CD4-positive, alpha-beta T cell treated with Interleukin-17A for 4 hours (primary cell): Measurements from ENCODE around the gene TLE4.

Experiments
- DNase-seq: peaks from one replicate; pipeline ENCODE4 v3.0.0-alpha.2; 2020; ENCODE audit warnings: mixed read lengths

TLE4 gene

DNA sequence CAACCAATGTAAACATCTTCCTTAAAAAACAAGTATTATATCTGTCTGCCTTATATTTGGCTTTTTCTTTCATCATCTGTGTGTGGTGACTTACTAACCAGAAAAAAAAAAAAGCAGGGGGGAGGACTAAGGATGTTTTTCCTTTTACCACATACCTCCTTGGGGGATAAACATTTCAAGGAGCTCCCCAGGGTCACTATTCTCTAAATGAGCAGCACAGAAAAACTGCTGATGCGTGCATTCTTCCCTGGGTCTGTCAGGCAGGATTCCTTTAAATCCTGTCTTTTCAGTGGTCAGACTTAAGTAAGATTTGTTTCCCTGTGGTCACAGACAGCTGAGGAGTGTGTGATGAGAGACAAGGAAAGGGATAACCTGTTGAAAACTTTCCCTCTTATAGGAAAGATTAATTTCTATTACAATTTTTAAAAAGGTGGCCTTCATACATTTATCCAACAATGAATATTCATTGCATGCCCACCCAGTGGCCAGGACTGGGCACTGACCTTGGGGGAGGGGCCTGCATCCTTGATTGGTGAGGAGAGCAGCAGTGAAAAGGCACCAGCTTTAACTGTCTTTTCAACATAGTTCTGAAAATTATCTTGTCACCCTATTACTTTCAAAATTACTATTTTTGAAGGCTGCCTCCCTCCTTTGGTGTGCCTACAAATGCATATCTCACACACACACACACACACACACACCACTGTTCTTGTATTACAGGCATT lies 123.1 kb downstream of the TLE4 start:
- no peak for DNase-seq

DNA sequence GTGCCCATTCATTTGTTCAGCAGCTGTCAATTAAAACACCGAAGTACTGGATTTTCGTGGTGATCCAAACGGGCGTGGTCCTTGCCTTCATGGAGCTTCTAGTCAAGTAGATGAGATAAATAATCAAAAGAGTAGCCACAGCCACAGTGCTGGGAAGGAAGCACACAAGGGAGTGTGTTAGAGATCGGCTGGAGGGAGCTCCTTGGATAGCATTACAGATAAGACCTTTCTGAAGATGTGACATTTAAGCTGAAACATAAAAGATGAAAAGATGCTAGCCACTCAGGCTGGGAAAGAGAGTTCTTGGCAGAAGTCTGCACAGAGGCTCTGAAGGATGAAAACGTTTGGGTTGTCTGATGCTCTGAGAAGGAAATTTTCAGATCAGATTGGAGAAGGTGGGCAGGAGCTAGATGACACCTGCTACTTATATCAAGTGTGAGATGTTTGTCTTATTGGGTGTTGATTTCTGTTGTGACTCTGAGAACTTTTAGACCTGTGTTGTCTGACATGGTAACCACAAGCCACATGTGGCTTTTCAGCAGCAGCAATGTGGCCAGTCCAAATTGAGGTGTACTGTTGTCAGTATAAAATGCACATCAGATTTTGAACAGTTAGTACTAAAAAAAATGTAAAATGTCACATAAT lies 123.9 kb downstream of the TLE4 start:
- DNase-seq: no peak

DNA sequence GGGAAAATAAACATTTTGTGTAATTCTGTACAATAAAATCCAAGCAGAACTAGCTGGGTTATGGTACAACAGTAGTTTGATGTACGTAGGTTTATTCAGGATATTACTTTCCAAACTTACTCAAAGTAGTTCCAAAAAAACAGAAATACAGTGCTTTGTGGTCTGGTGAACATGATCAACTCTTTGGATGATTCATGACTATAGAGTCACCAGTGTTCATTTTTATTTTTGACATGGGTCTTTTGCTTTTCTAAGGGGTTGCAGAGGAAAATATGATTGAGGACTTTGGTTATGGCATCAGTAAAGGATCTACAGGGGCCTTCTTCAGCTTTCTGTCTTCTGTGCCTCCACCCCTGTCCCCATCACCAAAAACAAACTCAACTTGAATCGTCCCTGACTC lies 127.2 kb downstream of the TLE4 start:
- DNase-seq: no peak

DNA sequence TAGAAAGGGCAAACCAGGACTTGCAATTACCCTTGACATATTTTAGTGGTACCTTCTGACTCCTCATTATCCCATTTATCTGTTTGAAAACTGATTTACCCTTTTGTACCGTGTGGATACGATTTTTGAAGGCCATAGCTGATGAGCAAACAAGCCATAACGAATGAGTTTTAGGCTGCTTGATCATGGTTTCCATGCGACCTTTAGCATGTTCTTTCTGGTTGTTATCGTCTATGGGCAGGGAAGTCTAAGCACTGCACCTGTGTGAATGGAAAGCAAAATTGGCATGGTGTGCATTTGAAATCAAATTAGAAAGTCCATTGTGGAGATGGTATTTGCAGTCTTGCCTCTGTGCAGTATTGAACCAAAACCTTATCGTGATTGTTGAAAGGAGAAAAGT lies 127.7 kb downstream of the TLE4 start:
- no peak for DNase-seq

DNA sequence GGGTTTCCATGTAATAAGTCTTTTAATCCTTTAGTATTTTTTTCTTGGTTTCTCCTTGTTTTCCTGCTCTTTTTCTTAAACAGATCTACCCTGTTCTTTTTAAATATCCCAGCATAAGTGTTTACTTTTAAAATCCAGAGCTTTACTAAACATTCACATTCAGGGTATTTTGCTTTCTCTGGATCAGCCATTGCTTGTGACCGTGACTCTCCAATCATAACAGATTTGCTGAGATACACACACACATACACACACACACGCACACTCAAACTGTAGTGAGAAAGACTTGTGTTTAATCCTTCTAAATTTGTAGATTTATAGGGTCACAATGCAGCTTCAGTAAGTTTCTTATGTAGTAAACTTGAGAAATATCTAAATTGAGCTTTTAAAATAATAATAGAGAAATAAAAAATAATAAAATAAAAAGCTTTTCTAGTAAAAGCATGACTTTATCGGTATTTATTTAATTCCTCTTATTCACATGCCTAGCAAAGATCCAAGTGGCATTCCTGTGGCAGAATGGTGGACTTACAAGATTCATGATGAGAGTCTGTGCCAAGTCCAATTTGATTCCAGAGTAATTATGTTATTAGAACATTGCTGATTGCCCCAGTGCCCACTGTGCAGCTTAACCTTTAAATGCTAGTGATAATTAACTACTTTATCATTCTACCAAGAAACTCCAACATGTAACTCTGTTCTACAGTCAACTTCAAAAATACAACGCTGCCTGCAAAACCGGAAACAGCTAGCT lies 129.0 kb downstream of the TLE4 start:
- DNase-seq: no peak

DNA sequence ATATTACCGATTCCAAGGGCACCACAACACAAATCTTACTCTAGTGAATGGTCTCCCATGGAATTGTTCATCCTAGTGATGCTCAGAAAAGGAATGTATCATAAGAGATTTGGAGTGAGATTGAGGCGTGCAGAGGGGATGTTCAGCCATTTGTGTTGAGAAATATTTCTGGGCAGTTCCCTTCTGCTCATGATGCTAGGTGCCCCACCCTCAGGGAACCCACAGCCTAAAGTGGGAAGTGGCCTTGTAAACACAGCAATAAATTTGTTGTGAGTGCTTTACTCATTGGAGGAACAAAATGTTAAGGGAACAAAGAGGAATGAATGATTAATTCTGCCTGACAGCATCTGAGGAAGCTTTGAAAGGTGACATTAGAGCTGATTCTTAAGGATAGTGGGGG lies 129.9 kb downstream of the TLE4 start:
- no peak for DNase-seq

DNA sequence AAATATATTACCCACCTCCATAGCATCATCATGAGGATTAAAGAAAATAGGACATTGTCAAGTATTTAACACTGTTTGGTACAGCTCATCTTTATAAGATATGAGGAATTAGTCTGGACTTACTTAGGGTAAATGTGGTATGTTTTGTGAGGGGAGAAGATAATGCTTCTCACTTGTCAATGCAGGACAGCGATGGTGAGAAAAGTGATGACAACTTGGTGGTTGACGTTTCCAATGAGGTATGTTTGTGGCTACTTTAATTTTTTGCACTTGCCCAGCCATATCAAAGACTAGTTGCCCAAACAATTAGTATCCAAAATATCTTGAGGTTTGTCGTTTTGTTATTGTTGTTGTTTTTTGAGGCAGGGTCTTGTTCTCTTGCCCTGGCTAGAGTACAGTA lies 133.9 kb downstream of the TLE4 start:
- DNase-seq: no peak

DNA sequence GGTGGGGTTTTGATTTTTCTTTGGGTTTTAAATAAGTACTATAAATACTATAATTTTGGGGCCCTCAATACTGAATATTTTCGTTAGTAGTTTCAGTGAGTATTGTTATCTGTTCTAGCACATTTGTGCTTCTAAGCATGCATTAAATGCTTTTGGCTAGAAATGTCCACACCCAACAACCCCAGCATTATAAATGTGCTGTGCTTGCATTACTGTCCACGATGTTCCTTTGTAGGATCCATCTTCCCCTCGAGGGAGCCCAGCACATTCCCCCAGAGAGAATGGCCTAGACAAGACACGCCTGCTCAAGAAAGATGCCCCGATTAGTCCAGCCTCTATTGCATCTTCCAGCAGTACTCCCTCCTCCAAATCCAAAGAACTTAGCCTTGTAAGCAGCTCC lies 134.7 kb downstream of the TLE4 start:
- DNase-seq: no peak

DNA sequence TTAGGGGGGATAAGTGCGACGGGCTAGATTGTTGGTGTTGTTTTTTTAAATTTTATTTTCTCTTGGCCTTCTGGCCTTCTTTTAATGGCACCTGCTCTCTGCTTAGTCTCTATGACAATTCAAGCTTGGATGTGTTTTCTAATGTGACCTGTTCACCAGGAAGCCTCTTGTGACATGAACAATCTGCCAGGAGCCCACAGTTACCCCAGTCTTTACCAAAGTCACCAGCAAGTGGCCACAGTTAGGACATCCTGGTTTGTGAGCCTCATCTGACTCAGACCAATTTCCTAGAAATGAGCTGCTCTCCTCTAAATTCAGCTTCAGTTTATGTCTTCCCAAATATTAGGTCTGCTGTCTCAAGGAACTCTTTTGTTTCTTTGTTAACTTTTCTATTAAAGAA lies 135.8 kb downstream of the TLE4 start:
- no peak for DNase-seq

DNA sequence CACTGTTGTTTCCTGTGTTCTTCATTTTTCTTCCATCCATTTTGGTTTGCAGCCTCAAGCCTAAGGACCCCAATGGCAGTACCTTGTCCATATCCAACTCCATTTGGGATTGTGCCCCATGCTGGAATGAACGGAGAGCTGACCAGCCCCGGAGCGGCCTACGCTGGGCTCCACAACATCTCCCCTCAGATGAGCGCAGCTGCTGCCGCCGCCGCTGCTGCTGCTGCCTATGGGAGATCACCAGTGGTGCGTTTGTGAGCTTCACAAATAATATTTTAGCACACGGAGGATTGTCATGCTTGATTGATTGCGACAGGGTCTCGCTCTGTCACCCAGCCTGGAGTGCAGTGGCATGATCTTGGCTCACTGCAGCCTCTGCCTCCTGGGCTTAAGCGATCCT lies 136.8 kb downstream of the TLE4 start:
- no peak for DNase-seq

DNA sequence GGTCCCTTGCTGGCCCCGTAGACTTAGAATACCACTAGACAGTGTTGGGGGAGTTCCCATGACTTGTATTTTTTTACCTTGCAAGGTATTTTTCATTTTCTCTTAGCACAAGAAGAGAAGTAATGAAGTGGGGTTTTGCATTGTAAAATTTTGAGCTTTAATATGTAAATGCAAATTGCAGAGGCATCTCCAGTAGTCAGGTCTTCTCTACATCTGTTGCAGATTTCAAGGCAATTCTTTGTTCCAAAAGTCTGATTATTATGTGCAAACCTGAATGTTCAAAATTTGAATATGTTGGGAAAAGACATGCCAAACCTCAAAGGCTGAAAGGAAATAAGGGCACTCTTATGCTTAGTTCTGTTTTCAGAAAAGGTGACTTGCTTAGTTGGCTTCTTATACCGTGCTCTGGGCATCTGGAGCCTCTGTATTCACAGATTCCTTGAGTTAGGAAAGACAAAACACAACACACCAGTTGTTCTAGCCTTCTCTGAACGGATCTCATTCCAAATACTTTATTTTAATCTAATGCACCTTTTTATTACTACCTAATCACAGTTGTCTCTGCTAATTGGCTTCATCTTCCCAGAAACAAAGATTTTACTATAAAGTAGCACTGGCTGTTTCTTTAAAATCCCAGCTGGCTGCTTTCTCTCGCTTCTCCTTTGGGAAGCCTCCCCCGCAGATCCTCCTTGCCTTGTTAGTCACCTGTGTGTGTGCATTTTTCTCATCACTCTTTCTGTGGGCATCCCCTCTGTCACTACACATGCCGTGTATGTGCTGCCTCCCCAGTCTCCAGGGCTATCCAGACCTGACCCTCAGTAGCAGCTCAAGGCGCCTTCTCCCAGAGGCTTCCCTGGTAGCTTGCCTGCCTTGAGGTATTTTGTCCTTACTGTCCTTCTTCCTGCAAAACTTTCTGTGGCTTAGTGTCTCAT lies 138.2 kb downstream of the TLE4 start:
- no peak for DNase-seq

DNA sequence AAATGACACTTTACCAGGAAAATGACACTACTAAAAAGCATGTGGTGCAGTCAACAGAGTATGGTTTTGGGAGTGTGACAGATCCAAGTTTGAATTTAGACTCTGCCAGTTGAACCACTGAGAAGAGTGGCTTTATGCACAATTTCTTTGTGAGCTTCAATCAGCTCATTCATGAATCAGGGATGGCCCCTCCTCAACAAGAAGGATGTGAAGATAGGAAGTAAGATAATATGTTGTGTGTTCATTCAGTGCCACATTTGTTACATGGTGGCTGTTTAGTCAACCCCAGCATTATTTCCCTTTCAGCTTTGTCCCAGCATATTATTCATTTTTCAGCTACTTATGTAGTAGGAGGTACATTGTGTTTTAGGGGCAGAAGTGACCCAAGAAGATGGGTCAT lies 140.1 kb downstream of the TLE4 start:
- no peak for DNase-seq

DNA sequence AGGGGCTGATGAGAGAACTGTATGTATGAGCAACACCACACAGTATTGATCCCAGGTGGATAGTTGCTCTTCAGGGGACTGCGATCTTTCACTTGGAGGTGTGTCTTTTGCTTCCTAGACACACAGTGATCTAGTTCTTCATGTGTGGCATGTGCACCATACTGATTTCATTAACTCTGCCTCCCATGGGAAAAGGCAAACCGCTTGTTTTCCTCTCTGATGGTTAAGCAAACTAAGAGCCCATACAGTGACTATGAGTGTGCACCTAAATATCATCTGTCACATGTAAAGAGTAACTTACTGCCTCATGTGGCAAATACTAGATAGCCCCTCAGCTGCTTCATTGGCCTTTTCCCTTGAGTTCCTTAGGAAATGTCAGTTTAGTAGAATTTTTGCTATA lies 147.3 kb downstream of the TLE4 start:
- no peak for DNase-seq

DNA sequence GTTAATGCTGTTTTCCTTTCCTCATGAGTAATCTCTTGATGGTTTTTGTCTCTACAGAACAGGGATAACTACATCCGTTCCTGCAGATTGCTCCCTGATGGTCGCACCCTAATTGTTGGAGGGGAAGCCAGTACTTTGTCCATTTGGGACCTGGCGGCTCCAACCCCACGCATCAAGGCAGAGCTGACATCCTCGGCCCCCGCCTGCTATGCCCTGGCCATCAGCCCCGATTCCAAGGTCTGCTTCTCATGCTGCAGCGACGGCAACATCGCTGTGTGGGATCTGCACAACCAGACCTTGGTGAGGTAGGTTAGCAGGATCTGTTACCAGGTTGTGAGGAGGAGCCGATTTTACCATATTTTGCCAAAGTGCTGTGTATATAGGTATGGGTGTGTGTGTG lies 148.2 kb downstream of the TLE4 start:
- DNase-seq: no peak

DNA sequence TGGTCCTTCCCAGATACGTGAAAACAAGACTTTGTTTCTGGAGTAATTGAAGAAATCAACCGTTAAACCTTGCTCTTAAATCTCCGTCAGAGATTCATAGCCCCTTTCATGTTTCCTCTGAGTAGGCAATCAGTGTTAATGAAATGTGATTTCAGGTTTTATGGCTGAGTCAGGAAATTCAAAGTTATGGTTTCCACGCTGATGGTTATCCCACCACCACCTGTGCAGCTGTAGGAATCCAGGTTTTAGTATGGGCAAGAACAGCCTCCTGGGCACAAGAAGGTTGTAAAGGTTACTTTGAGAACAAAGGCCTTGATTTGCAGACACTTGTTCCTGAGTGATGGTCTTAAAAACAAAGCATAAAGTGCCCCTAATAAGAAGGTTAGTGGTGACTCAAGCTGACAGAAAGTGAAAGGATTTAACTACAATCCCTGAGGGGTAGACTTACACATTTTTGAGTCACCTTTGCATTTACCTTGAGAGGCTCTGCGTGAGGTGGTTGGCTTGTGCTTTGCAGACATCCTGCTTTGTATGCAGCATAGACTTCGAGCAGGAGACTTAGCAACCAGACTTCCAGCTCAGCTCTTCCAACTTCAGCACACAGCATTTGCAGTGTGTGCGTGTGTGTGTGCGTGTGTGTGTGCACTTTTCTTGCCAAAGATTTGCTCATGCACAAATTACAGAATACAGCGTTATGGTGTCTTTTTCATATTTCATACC lies 159.6 kb downstream of the TLE4 start:
- no peak for DNase-seq

DNA sequence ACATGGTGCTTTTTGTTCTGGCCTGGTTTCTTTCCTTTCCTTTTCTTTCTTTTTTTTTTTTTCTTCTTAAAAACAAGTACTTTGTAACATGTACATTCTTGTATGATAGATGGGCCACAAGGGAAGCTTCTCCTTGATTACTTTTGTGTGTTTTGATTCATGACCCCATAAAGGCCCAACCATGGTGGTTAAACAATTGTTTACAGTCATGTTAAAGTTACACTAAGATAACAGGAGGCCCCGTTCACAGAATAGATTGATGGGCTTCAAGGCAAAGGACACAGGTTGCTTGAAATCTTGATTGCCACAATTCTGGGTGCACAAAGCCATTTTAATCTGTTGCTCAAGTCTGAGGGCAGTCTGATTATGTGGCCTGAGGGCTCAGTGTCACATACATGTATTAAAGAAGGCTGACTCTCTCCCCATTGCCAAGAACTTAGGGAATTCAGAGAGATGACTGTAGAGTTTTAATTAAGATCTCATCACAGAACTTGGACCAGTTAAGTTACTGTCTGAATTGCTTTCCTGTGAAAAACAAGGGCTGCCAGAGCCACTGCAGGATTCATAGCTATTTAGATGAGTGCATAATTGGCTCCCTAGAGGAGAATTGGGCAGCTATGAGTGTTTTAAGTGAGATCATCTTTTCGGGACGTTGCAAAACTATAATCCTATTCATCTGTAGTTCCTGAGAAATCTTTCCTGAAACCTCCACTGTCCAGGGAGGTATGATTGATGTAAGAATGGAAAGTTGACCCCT lies 163.4 kb downstream of the TLE4 start:
- DNase-seq: no peak

DNA sequence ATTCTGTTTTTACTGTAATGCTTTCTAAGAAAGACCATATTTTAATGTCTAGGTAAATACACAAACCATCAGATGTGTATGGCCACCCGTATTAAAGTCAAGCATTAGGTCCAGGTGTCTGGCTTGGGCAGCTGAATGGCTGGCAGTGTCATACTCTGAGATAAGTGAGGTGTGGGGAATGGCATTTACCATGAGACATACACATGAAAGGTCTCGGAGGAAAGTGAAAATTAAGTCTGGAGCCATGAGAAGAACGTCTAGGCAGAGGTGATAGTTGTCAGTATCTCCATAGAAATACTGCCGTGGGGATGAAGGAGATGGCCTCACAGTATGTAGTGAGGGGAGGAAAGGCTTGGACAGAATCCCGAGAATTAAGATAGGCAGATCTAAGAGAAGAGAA lies 164.3 kb downstream of the TLE4 start:
- DNase-seq: no peak

DNA sequence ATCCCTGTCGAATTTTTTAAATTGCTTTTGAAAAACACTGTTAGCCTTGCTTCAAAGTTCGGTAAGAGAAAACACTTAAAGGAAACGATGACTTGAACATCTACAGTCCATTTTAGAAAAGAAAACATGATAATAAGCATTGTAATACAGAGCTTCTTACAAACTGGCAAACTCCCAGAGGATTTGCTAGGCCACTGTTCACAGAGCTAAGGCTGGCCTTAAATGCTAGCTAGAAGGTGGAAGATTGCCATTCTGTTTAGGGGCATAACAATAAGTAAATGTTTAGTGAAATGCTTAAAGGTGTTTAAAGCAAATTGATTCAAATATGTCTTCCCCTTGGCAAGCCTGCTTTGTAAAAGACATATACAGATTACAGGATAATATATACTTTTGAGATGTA lies 169.6 kb downstream of the TLE4 start:
- no peak for DNase-seq

DNA sequence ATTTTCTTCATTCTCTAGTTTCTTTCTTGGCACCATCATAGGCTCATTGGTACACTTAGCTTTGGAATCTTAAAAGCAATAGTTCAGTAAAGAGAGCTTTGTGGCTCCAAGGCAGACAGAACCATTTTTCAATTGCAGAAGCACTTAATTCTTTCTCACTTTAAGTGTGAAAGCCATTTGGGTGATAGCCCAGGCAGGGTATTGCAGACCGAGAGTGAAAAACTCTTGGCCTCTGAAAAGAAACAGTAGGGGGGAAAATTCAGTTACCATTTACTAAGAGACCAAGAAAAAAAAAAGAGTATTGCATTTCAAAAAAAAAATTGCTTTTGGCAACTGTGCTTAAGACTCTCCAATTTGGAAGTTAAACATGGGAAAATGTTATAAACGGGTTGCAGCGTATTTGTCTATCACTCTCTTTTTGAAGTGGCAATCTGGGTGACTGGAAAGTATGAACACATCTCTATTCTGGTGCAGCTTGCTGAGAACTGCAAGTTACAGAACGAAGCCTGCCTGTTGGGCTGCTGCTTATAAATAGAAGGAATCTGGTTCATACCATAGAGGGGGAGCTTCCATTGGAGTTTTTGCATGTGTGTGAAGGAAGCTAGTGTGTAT lies 170.5 kb downstream of the TLE4 start:
- DNase-seq: no peak

DNA sequence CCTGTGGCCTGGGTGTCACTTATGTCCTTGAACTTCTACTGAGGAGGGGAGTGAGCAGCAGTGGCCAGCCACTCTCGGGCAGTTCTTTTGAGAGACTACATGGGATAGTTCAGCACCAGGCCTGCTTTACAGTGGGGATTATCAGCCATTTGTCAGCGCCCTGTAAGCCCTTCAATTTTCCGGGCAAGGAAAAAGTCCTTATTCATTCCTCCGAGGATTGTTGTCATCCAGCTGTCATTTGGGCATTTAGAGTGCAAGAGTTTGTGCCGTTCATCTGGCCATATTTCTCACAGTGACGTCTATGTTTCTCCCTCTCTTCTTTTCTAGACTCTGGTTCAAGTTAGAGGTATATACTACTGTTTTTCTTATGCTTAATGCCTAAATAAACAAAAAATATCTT lies 172.8 kb downstream of the TLE4 start:
- no peak for DNase-seq

DNA sequence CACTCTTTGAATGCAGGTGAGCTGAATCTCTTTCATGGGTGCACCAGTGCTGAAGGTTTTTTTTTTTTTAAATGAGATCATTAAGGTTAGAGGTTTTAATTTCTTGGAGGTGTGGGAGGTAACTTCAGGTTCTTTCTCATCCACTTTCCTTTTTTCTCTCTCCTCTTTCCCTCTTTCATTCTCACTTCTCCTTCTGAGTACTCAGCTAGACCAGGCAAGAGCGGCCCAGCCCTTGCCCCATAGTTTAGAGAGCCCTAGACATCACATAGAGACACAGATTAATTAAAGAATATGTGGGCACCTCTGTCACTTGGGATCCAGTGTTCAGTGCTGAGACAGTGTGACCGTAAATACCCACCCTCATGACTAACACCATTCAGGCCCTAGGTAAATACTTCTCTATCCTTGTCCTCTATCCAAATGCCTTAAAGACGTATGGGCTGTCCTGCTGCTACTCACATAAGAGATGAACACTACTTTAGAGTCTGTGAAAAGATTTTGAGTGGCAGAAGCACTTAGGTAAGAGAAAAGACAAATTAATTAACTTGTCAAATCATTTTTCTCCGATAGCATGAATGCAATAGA lies 174.1 kb downstream of the TLE4 start:
- no peak for DNase-seq
